PC-3 (cell line): Measurements from ENCODE around the gene THRB. TPM values are rescaled to one million over a fixed set of nuclear protein-coding genes. Genes with fewer than 3 reads are reported as not detected.

ENCODE experiments used
- ATAC-seq: fragments of 200-7000 bp; cut with Tn5 transposase; 2 replicates; pipeline ENCODE4 v1.9.1; 2020; ENCODE audit warnings: mild to moderate bottlenecking, moderate library complexity
- BruUV-seq: library from RNA; stranded (reverse); fragments of 400-500 nt; replicated peaks from 2 replicates; lab custom pipeline; 2021; lab: Mats Ljungman, UMichigan
- CTCF ChIA-PET: fragments of 300-600 bp; sonication (Branson Sonifier 250); formaldehyde crosslinking; loops from one replicate; lab custom pipeline; 2022; ENCODE audit warnings: antibody characterized with exemption; lab: Charles Lee
- POLR2A ChIA-PET: fragments of 300-600 bp; sonication (Branson Sonifier 250); formaldehyde crosslinking; loops from one replicate; lab custom pipeline; 2022; ENCODE audit warnings: antibody characterized with exemption; ENCODE audit not compliant: unreplicated experiment; lab: Charles Lee
- DNase-seq: peaks from one replicate; pipeline ENCODE4 v3.0.0-alpha.2; 2015
- H2AFZ ChIP-seq: fragments of 300-600 bp; sonication (generic); 2 replicates; pipeline ENCODE4 v1.6.0; 2016; ENCODE audit warnings: antibody characterized with exemption, low read length
- H3F3A ChIP-seq: fragments of 300-600 bp; sonication (generic); one replicate; pipeline ENCODE4 v1.6.0; 2017; ENCODE audit warnings: antibody characterized with exemption, low read length, control low read depth, mild to moderate bottlenecking; ENCODE audit not compliant: unreplicated experiment
- H3K27ac ChIP-seq: fragments of 300-600 bp; sonication (generic); 2 replicates; pipeline ENCODE4 v1.5.1; 2016; ENCODE audit warnings: mild to moderate bottlenecking, low read length
- H3K27me3 ChIP-seq: fragments of 300-600 bp; sonication (generic); 2 replicates; pipeline ENCODE4 v1.6.1; 2016; ENCODE audit warnings: low read length, mixed read lengths
- H3K36me3 ChIP-seq: fragments of 300-600 bp; sonication (generic); 2 replicates; pipeline ENCODE4 v1.6.1; 2016; ENCODE audit warnings: low read depth, mixed run types, low read length, mixed read lengths
- H3K4me1 ChIP-seq: fragments of 300-600 bp; sonication (generic); 2 replicates; pipeline ENCODE4 v1.5.1; 2016; ENCODE audit warnings: low read length; ENCODE audit not compliant: insufficient read depth
- H3K4me2 ChIP-seq: fragments of 300-600 bp; sonication (generic); 2 replicates; pipeline ENCODE4 v1.6.0; 2016; ENCODE audit warnings: low read length
- H3K4me3 ChIP-seq: fragments of 300-600 bp; sonication (generic); 2 replicates; pipeline ENCODE4 v1.5.1; 2016; ENCODE audit warnings: mild to moderate bottlenecking, low read length, mixed read lengths
- H3K79me2 ChIP-seq: fragments of 300-600 bp; sonication (generic); 2 replicates; pipeline ENCODE4 v1.6.1; 2017; ENCODE audit warnings: low read length, mixed read lengths
- H3K9ac ChIP-seq: fragments of 300-600 bp; sonication (generic); 2 replicates; pipeline ENCODE4 v1.6.0; 2016; ENCODE audit warnings: mild to moderate bottlenecking, low read length
- H3K9me2 ChIP-seq: fragments of 300-600 bp; sonication (generic); replicated peaks from 2 replicates; pipeline ENCODE4 v1.6.1; 2016; ENCODE audit warnings: mixed run types, low read length, mixed read lengths
- H3K9me3 ChIP-seq: fragments of 300-600 bp; sonication (generic); 2 replicates; pipeline ENCODE4 v1.6.1; 2016; ENCODE audit warnings: low read length, mixed read lengths
- H4K20me1 ChIP-seq: fragments of 300-600 bp; sonication (generic); 2 replicates; pipeline ENCODE4 v1.6.1; 2016; ENCODE audit warnings: low read length, mixed read lengths
- EZH2 ChIP-seq: fragments of 300-600 bp; sonication (generic); IDR thresholded peaks from one replicate; pipeline ENCODE4 v1.6.1; 2017; ENCODE audit warnings: antibody characterized with exemption, mild to moderate bottlenecking, low read length; ENCODE audit not compliant: unreplicated experiment
- EZH2phosphoT487 ChIP-seq: fragments of 300-600 bp; sonication (generic); IDR thresholded peaks from 2 replicates; pipeline ENCODE4 v1.6.1; 2018; ENCODE audit warnings: mild to moderate bottlenecking, antibody characterized with exemption, low read length, borderline replicate concordance
- intact Hi-C: fragments of 100-400 bp; cut with micrococcal nuclease; formaldehyde crosslinking; loops from 2 replicates; pipeline ENCODE4 v1.9.0; 2023
- total RNA-seq: library from RNA; depleted of rRNA; stranded (reverse); fragments of >200 nt; gene quantifications from 2 replicates; pipeline ENCODE4 v1.2.3, GENCODE V29; 2014
- TF ChIP-seq, protein P1 (sequence below): fragments of 300-600 bp; sonication (generic); conservative IDR thresholded peaks from 2 replicates; pipeline ENCODE4 v1.5.1; 2017; ENCODE audit warnings: antibody characterized with exemption, low read depth, mild to moderate bottlenecking, low read length

Gene THRB
- total RNA-seq, 1 experiment from 2014 or later = 9.7 TPM

DNA sequence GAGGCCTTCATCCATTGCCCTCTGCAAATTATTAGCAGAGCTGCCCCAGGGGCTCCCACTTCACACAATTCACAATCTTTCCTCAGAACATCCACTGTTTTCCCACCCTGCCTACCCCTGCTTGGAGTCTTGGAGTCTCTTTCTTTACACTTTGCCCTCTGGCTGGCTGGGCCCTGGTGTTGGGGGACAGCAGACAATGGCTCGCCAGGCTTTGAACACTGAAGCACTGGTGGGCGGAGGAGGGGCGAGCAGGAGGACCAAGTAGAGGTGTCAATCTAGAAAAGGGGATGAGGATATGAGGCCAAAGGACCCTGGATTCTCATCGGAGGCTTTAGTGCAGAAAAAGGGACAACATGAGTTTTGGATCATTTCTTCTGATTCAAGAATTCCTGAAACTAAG, 337.5 kb downstream of the THRB start:
- no peaks in the 10 kb centered on the region for H3K9me2 ChIP-seq
- peak overlapping the region; percentile 36 for H3K27ac ChIP-seq
- H4K20me1 ChIP-seq = no peaks in the 10 kb centered on the region
- no peak for TF ChIP-seq EZH2phosphoT487
- no peak for TF ChIP-seq EZH2
- TF ChIP-seq, protein P1, sequence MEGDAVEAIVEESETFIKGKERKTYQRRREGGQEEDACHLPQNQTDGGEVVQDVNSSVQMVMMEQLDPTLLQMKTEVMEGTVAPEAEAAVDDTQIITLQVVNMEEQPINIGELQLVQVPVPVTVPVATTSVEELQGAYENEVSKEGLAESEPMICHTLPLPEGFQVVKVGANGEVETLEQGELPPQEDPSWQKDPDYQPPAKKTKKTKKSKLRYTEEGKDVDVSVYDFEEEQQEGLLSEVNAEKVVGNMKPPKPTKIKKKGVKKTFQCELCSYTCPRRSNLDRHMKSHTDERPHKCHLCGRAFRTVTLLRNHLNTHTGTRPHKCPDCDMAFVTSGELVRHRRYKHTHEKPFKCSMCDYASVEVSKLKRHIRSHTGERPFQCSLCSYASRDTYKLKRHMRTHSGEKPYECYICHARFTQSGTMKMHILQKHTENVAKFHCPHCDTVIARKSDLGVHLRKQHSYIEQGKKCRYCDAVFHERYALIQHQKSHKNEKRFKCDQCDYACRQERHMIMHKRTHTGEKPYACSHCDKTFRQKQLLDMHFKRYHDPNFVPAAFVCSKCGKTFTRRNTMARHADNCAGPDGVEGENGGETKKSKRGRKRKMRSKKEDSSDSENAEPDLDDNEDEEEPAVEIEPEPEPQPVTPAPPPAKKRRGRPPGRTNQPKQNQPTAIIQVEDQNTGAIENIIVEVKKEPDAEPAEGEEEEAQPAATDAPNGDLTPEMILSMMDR = no peak
- no peaks in the 10 kb centered on the region for H3K36me3 ChIP-seq
- no peaks in the 10 kb centered on the region for H3K79me2 ChIP-seq
- ChIA-PET CTCF (interaction anchor here (0.8 to 1.3 kb wide), 2 partner anchors 29 to 68 kb away, joined by 3 to 6 read pairs; no protein-coding TSS in a partner anchor), POLR2A (interaction anchor here (0.7 kb wide), 1 partner anchor 338 kb away, joined by 3 read pairs; no protein-coding TSS in a partner anchor)
- ATAC-seq = no peak
- peaks cover 43% of the 10 kb centered on the region for H3K4me1 ChIP-seq
- no TSS peak for BruUV-seq
- no peak overlapping the region for H2AFZ ChIP-seq
- peak overlapping the region; percentile 38 for H3K4me2 ChIP-seq
- no peak for DNase-seq
- no peak overlapping the region for H3K4me3 ChIP-seq
- H3F3A ChIP-seq = no peaks in the 10 kb centered on the region
- intact Hi-C loops = loop anchor here (10.0 kb wide), 1 partner anchor 268 kb away; no protein-coding TSS in a partner anchor
- no peaks in the 10 kb centered on the region for H3K9me3 ChIP-seq
- H3K27me3 ChIP-seq = no peaks in the 10 kb centered on the region
- H3K9ac ChIP-seq = no peak overlapping the region

DNA sequence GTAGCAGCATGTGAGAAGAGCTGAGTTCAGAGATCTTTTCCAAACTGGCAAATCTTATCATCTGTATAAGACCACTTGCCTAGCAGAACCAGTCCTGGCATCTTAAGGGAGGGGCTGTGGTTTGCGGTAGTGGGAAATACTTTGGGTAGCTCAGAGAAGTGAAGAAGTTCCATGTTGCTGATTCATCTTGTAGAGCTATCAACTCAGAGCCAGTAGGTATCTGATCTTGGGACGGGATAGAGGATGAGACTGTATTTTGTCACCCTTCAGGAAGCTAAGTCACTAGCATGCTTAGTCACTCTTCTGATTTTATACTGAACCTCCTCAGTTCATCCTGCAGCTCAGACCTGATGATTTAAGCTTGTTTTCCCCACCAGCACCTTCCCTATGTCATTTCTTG, 338.2 kb downstream of the THRB start:
- H4K20me1 ChIP-seq = no peaks in the 10 kb centered on the region
- H3K27ac ChIP-seq = peak overlapping the region; percentile 36
- BruUV-seq = no TSS peak
- CTCF ChIA-PET = interaction anchor here (0.8 to 1.3 kb wide), 2 partner anchors 30 to 67 kb away, joined by 3 to 6 read pairs; no protein-coding TSS in a partner anchor
- H3K4me3 ChIP-seq = no peak overlapping the region
- POLR2A ChIA-PET = interaction anchor here (0.7 kb wide), 1 partner anchor 339 kb away, joined by 3 read pairs; no protein-coding TSS in a partner anchor
- DNase-seq (peak; percentile 96), ATAC-seq (peak; percentile 97)
- no peak overlapping the region for H2AFZ ChIP-seq
- H3K36me3 ChIP-seq = no peaks in the 10 kb centered on the region
- peak overlapping the region; percentile 43 for H3K4me2 ChIP-seq
- no peaks in the 10 kb centered on the region for H3K9me2 ChIP-seq
- TF ChIP-seq EZH2phosphoT487 = no peak
- TF ChIP-seq EZH2 = no peak
- TF ChIP-seq, protein P1 = no peak
- no peaks in the 10 kb centered on the region for H3K79me2 ChIP-seq
- no peaks in the 10 kb centered on the region for H3K27me3 ChIP-seq
- no peaks in the 10 kb centered on the region for H3K9me3 ChIP-seq
- no peaks in the 10 kb centered on the region for H3F3A ChIP-seq
- peaks cover 43% of the 10 kb centered on the region for H3K4me1 ChIP-seq
- H3K9ac ChIP-seq = no peak overlapping the region
- intact Hi-C loops = loop anchor here (10.0 kb wide), 1 partner anchor 268 kb away; no protein-coding TSS in a partner anchor

DNA sequence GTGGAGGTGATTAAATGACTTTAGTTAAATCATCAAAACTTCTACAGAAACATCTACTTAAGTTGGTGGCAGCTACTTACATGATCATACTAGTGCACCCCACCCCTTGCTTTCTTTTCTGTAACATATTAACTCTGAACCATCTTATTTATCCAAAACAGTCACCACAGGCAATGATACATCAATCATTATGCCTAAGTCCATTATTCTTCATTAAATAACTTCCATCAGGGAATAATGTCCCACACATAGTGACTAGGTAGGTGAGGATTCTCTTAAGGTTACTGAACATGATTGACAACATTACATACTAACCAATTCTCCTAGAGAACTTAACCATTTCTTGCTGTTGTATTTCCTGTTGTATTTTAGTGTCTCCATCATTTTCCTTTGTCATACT, 339.4 kb downstream of the THRB start:
- ChIA-PET CTCF (no interaction called here), POLR2A (no interaction called here)
- no peaks in the 10 kb centered on the region for H3K9me3 ChIP-seq
- no peaks in the 10 kb centered on the region for H3K9me2 ChIP-seq
- no peak overlapping the region for H3K9ac ChIP-seq
- no peaks in the 10 kb centered on the region for H4K20me1 ChIP-seq
- DNase-seq (no peak), ATAC-seq (no peak)
- H3F3A ChIP-seq = no peaks in the 10 kb centered on the region
- H3K27ac ChIP-seq = no peak overlapping the region
- no peaks in the 10 kb centered on the region for H3K79me2 ChIP-seq
- no TSS peak for BruUV-seq
- no peak overlapping the region for H3K4me2 ChIP-seq
- no peaks in the 10 kb centered on the region for H3K36me3 ChIP-seq
- H3K27me3 ChIP-seq = no peaks in the 10 kb centered on the region
- no peak overlapping the region for H2AFZ ChIP-seq
- no peak for TF ChIP-seq EZH2phosphoT487
- TF ChIP-seq EZH2 = no peak
- no peak overlapping the region for H3K4me3 ChIP-seq
- H3K4me1 ChIP-seq = peaks cover 43% of the 10 kb centered on the region
- intact Hi-C loops = loop anchor here (10.0 kb wide), 1 partner anchor 270 kb away; no protein-coding TSS in a partner anchor
